Measurements from ENCODE around the gene RXRG. TPM values are rescaled to one million over a fixed set of nuclear protein-coding genes. Genes with fewer than 3 reads are reported as not detected.

The RXRG gene
- total RNA-seq, result not detected in 2 replicates

GRCh38 chr1:165444897-165445370, at the start of gene RXRG:
Gene RXRG (minus strand): TSS chr1:165445126. CDS start chr1:165444893, 233 bp downstream.

GRCh38 chr1:165355977-165356811, 88.7 kb downstream of the RXRG start, which contains the start of gene LMX1A:
Gene LMX1A (minus strand): TSS chr1:165356715. CDS start chr1:165355559, 1,156 bp downstream.

Other genes with a start within 250 kb of the RXRG start
- not detected in 2 replicates for gene LMX1A, start 88.4 kb downstream of the RXRG start, total RNA-seq
- gene LRRC52, start 98.9 kb upstream of the RXRG start, total RNA-seq, result not detected in 2 replicates
- 103 and 139 TPM in 2 replicates for gene MGST3, start 186.1 kb upstream of the RXRG start, total RNA-seq

All from smooth muscle cell of the umbilical artery (primary cell).